RPMI7951 (cell line): Measurements from ENCODE around the gene KBTBD12. TPM values are rescaled to one million over a fixed set of nuclear protein-coding genes. Genes with fewer than 3 reads are reported as not detected.

Source experiments
- DNase-seq: peaks from one replicate; pipeline ENCODE4 v3.0.0-alpha.2; 2012; ENCODE audit warnings: low read depth
- total RNA-seq: library from RNA; depleted of rRNA; stranded (reverse); fragments of >200 nt; shearing (Covaris generic); gene quantifications from 2 replicates; pipeline ENCODE4 v1.2.3, GENCODE V29; 2014; rRNA removed

Gene KBTBD12
- total RNA-seq, 1 experiment from 2014 or later = not detected

GRCh38 chr3:128012050-128012449 is 97.0 kb downstream of the KBTBD12 start:
- peak; percentile 31 for DNase-seq

GRCh38 chr3:128014548-128014947 is 99.5 kb downstream of the KBTBD12 start:
- no peak for DNase-seq

DNA sequence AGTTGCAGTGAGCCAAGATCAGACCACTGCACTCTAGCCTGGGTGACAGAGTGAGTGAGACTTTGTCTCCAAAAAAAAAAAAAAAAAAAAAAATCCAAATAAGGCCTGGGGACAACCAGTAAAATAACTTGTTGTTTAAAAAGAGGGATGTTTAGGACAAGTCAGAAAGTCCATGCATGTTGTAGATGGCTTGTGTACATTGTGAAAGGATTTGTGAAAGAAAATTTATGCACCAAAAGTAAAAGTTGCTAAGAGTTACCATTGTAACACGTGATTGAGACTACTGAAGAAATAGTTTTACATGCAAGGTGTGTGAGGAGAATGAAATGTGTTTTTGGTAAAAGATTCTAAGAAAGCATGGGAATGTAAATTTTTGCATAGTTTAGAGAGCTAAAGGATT is 101.5 kb downstream of the KBTBD12 start:
- no peak for DNase-seq

GRCh38 chr3:128021768-128022372 is 106.8 kb downstream of the KBTBD12 start:
- peak; percentile 25 for DNase-seq

- no peak for DNase-seq
Observed at GRCh38 chr3:128033102-128033501, 118.1 kb downstream of the KBTBD12 start.

DNA sequence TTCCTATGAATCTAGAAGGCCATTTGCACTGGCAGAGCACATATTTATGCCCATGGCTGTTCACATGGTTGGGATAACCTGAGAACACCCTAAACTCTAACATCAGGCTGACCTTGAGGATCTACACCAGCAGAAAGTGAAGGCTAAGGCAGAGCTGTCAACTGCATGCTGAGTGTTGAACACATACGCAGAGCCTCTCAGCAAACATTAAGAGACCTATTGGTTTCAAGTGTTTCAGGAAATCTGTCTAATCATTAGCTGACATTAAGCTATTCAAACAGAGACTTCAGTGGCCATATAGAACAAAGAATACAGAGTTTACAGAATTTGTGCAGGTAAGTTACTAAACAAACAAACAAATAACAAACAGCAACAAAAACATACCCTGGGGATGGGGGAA is 121.1 kb downstream of the KBTBD12 start:
- no peak for DNase-seq

Other genes starting within 250 kb of the KBTBD12 start
- 2.5 and 5.1 TPM in 2 replicates for gene ABTB1, start 242.3 kb upstream of the KBTBD12 start, total RNA-seq
- gene MGLL, start 92.7 kb upstream of the KBTBD12 start, total RNA-seq = 42.0 and 48.4 TPM in 2 replicates
- gene SEC61A1, start 137.2 kb downstream of the KBTBD12 start, total RNA-seq = 211 and 234 TPM in 2 replicates
- 115 and 119 TPM in 2 replicates for gene RUVBL1, start 208.6 kb downstream of the KBTBD12 start, total RNA-seq
- gene EEFSEC, start 238.2 kb downstream of the KBTBD12 start, total RNA-seq = 11.1 and 12.6 TPM in 2 replicates